Mucosa of stomach (tissue), 1 donor: ENCODE results near the gene TAP2.
A peak's percentile ranks its signal among the peaks of the same experiment; 100 is the strongest.

ENCODE experiments used
- H3K27me3 ChIP-seq: one replicate; pipeline ENCODE4 v1.7.0; 2013; ENCODE audit warnings: mild to moderate bottlenecking, low read length; ENCODE audit not compliant: control insufficient read depth, insufficient read depth
- H3K36me3 ChIP-seq: one replicate; pipeline ENCODE4 v1.7.0; 2013; ENCODE audit warnings: low read length; ENCODE audit not compliant: control insufficient read depth, insufficient read depth
- H3K4me1 ChIP-seq: one replicate; pipeline ENCODE4 v1.7.0; 2013; ENCODE audit warnings: mild to moderate bottlenecking, low read length; ENCODE audit not compliant: control insufficient read depth, insufficient read depth
- H3K4me3 ChIP-seq: one replicate; pipeline ENCODE4 v1.7.0; 2013; ENCODE audit warnings: low read length
- H3K9ac ChIP-seq: one replicate; pipeline ENCODE4 v1.7.0; 2013; ENCODE audit warnings: mild to moderate bottlenecking, low read length, moderate library complexity
- H3K9me3 ChIP-seq: one replicate; pipeline ENCODE4 v1.7.0; 2013; ENCODE audit warnings: mild to moderate bottlenecking, low read length, moderate library complexity; ENCODE audit not compliant: control insufficient read depth
- donor health status: Pancreatic carcinoma.

The TAP2 gene

DNA sequence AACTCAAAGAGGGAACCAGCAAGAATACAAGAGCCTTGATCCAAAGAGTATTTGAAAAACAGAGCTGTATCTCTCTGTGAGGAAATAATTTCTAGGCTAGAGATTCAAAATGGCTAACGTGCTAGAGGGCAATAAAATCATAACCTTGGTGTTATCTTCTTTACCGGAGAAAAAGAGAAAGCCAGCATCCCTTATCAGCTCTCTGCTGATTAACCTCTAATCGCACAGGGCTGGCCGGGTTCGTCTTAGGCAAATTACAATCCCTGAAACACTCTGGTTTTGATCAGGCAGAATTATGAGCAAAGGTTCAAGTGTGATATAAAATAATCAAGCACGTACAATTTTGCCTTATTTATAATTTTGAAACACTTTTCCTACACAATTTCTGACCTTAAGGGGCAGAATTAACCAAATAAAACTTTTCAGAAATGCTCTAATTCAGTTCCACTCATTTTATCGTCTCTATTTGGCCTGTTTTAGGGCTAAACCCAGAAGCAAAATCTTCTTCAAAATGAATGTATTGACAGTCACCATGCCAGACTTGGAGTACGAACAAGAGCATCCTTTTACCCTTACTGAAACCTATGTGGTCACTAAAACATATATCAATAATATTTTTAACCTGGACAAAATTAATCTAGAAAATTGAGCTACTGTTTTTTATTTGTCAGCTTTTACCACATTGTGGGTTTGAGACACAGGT is 29.2 kb upstream of the TAP2 start:
- no peak overlapping the region for H3K9ac ChIP-seq
- H3K9me3 ChIP-seq = no peaks in the 10 kb centered on the region
- H3K4me1 ChIP-seq = no peaks in the 10 kb centered on the region
- H3K36me3 ChIP-seq = no peaks in the 10 kb centered on the region
- no peak overlapping the region for H3K4me3 ChIP-seq
- H3K27me3 ChIP-seq = no peaks in the 10 kb centered on the region

DNA sequence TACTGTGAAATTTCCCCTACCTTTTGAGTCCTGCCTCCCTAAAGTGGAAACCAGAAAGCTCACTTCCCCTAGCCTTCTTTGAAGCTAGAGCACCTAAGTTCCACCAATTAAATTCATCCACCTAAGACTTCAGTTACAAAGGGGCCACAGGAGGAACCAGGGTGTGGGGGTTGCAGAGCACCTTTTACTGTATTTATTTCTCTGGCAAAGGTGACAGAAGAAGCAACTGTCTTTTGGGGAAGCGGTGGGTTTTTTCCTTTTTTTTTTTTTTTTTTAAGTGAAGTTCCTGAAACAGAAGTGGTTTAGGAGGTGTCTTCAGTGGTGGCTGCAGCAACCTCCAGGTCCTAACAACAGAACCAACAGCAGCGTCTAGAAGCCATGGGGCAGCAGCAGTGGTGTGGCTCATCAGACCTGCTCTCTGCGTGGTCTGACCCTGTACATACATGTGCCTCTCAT is 28.5 kb upstream of the TAP2 start:
- H3K9me3 ChIP-seq = no peaks in the 10 kb centered on the region
- H3K4me1 ChIP-seq = no peaks in the 10 kb centered on the region
- no peak overlapping the region for H3K9ac ChIP-seq
- no peak overlapping the region for H3K4me3 ChIP-seq
- no peaks in the 10 kb centered on the region for H3K27me3 ChIP-seq
- H3K36me3 ChIP-seq = no peaks in the 10 kb centered on the region

DNA sequence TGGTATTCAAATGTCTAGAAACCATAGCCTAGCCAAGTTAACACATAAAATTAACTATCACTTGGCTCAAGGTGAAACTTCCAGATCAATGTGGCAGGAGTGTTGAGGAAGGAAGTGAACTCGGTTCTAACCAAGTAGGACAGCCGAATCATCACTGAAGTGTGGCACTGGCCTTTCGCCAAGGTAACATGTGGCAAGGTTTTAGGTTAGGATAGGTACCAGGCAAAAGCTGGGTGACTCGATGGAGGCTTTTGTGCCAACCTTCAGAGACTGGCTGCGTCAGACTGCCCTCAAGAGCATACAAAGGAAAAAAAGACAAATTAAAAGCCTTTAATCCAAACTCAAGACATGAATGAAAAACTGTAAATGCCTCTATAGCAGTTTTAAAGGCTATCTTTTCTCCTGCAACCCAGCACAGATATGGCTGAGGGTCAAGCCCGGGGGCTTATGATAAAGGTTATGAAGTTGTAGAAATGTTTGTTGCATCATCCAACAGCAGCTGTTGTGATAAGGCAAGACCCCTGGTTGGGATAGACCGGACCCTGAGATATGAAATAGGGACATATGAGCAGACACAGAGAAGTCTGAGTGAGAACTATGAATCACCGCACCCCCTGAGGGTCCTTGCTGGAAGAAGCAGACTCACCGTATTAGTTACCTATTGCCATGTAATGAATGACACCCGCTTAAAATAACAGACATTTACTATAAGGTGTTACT is 27.3 kb upstream of the TAP2 start:
- Histone ChIP-seq H3K36me3 (no peaks in the 10 kb centered on the region), H3K4me1 (no peaks in the 10 kb centered on the region), H3K4me3 (no peak overlapping the region), H3K9me3 (no peaks in the 10 kb centered on the region), H3K9ac (no peak overlapping the region), H3K27me3 (no peaks in the 10 kb centered on the region)

DNA sequence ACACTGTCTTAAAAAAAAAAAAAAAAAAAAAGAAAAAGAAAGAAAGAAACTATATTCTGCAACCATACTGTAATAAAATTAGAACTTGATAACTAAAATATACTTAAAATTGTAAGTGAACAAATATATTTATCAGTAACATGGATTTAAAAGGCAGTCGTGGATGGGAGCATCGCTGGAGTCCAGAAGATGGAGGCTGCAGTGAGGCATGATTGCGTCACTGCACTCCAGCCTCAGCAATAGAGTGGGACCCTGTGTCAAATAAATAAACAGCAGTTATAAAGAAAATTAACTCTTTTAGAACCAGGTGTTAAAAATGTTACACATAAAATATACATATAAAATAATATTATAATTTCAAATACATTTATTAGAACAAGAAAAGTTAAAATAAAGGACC is 24.2 kb upstream of the TAP2 start:
- no peaks in the 10 kb centered on the region for H3K9me3 ChIP-seq
- H3K9ac ChIP-seq = no peak overlapping the region
- no peaks in the 10 kb centered on the region for H3K36me3 ChIP-seq
- no peak overlapping the region for H3K4me3 ChIP-seq
- no peaks in the 10 kb centered on the region for H3K4me1 ChIP-seq
- H3K27me3 ChIP-seq = no peaks in the 10 kb centered on the region

DNA sequence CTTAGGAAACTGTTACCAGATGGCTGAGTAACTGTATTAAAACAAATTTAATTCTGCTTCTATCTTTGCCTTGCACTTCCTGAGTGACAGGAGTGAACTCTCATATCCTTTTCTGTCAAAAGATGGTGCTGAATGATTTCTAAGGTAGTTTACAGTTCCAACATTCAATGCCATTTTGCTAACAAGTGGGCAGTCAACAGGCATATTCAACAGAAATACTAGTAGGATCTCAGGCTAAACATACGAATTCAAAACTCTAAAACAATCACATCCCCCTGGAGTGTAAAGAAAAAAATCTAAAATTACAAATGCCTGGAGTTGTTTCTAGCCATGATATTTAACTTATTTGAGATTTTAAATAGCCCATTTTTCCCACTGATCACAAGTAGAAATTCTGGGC is 22.1 kb upstream of the TAP2 start:
- no peaks in the 10 kb centered on the region for H3K4me1 ChIP-seq
- no peaks in the 10 kb centered on the region for H3K36me3 ChIP-seq
- no peaks in the 10 kb centered on the region for H3K27me3 ChIP-seq
- no peak overlapping the region for H3K9ac ChIP-seq
- no peaks in the 10 kb centered on the region for H3K9me3 ChIP-seq
- H3K4me3 ChIP-seq = no peak overlapping the region

DNA sequence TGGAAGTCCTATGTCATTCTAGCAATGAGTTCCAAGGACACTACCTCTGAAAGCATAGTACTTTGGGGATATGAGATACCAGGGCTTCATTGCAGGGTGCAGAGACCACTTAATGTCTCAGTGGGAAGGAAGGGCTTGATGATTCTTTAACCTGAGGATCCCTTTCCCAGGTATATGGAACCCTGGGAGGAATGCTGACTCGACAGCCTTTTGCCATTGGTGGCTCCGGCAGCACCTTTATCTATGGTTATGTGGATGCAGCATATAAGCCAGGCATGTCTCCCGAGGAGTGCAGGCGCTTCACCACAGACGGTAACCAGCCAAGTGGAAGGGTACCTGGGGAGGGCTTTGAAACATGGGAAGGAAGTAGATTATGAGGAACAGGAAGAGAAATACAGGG is 19.7 kb upstream of the TAP2 start:
- Histone ChIP-seq H3K36me3 (no peaks in the 10 kb centered on the region), H3K4me1 (peaks cover 9% of the 10 kb centered on the region), H3K4me3 (no peak overlapping the region), H3K9ac (no peak overlapping the region), H3K9me3 (no peaks in the 10 kb centered on the region), H3K27me3 (no peaks in the 10 kb centered on the region)

DNA sequence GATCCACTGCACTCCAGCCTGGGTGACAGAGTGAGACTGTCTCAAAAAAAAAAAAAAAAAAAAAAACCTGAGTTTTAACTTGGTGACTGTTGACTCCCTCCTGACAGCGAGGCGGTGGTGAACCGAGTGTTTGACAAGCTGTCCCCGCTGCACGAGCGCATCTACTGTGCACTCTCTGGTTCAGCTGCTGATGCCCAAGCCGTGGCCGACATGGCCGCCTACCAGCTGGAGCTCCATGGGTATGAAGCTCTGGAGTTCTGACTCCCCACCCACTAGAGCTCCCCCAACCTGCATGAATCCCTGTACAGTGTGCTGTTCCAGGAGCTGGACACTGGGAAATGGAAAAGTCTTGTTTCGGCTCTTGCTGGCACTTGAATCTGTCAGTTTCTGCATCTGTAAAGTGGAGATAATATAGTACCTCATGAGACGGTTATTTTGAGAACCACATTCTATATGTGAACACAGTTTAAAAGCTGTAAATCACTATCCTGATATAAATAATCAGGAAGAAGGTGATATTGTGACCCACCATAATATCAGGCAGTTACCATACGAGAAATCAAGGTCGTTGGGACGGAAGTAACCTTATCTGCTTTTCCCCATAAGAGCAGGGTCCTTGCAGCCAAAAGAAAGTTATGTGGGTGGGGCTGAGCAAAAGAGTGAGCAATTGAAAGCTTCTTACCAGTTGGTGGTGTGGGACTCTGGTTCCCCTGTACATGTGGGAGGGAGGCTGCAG is 18.8 kb upstream of the TAP2 start:
- no peak overlapping the region for H3K4me3 ChIP-seq
- H3K9me3 ChIP-seq = no peaks in the 10 kb centered on the region
- no peaks in the 10 kb centered on the region for H3K36me3 ChIP-seq
- H3K27me3 ChIP-seq = no peaks in the 10 kb centered on the region
- no peak overlapping the region for H3K9ac ChIP-seq
- peaks cover 12% of the 10 kb centered on the region for H3K4me1 ChIP-seq

DNA sequence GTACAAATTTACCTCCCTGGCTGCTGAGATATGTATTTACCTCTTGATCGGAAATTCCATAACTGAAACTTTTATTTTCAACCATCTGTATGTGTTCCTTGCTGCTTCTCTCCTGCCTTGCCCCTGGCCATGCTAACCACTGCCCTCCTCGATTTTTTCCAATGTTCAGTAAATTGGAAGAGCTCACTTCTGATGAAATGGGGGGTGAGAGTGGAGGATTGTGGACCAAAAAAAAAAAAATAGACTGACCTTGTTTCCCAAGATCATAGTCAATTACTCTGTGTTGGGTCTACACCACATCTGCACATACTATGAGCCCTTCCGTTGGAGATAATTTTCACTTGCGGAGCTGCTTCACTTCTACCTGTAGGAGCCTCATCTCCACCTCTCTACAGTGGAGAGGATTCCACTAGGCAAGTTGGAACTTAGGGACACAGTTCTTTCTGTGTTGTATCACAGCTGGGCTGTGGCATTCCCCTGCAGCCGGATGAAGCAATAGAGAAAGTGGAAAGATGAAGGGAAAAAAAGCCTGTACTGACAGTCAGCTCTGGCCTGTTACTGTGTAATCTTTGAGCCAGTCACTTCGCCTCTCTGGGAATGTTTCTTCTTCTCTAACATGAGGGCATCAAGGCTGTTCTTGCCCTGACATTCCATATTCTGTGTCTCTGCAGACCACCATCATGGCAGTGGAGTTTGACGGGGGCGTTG is 17.1 kb upstream of the TAP2 start:
- Histone ChIP-seq H3K27me3 (no peaks in the 10 kb centered on the region), H3K4me1 (peaks cover 22% of the 10 kb centered on the region), H3K36me3 (peaks cover 8% of the 10 kb centered on the region), H3K4me3 (no peak overlapping the region), H3K9ac (no peak overlapping the region), H3K9me3 (no peaks in the 10 kb centered on the region)

DNA sequence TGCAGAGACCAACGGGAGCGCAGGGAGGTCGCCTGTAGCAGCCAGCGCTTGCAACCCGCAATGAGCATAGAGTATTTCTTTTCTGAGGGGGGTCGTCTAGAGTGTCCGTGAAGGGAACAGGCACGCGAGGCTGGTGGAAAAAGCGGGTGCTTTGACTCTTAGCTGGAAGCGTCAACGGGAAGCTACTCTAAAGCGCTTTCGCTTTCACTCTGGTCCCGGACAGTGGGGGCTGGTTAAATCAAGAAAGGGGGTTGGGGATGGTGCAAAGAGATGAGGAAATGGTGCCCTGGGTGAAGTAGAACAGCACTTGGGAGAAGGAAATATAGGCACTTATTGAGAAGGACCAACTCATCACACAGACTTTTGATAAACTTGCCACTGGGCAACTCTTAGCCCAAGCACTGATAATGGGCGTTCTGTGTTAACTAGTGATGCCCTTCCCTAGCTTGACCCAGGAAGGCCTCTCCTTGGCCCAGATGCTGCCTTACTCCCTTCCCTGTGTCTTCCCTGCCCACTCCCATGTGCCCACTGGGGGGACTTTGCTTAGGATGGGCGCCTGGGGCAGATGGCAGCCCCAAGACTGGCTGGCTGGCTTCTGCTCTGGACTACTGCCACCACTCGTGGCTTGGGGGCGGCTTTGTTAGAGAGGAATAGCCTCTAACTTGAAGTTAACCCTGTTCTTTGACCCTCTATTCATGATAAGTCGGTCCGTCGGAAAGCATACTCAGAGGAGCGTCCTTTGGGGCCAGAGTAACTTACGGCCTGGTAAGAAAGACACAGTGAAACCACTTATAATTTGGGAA is 16.0 kb upstream of the TAP2 start:
- no peaks in the 10 kb centered on the region for H3K9me3 ChIP-seq
- H3K4me1 ChIP-seq = peaks cover 22% of the 10 kb centered on the region
- peak overlapping the region; percentile 92 for H3K4me3 ChIP-seq
- H3K9ac ChIP-seq = peak overlapping the region; percentile 94
- H3K27me3 ChIP-seq = no peaks in the 10 kb centered on the region
- H3K36me3 ChIP-seq = peaks cover 15% of the 10 kb centered on the region

DNA sequence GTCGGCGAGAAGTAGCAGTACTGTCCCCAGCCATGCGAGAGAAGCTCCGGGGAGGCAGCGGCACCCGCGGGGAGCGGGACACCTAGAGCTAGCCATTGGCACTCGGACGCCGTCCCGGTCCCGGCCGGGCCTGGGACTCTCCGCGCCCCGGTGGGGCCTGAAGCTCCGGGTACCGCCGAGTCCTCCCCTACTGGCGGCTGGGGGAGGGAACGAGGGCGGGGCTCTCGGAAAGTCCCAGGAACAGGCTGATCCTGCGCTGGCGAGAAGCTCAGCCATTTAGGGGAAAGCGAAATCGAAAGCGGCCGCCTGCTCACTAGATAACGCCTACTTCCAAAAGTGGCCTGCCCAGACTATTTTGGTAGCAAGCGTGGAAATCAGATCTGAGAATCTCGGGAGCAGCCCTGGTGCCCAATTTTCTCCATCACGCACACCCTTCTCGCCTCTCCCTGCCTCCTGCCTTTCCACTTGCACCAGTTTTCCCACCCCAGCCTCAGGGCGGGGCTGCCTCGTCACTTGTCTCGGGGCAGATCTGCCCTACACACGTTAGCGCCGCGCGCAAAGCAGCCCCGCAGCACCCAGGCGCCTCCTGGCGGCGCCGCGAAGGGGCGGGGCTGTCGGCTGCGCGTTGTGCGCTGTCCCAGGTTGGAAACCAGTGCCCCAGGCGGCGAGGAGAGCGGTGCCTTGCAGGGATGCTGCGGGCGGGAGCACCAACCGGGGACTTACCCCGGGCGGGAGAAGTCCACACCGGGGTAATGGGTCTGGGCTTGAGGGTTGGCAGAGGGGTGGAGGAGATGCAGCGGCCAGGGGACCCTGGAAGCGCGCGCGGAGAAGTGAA is 15.2 kb upstream of the TAP2 start, which contains the start of the genes PSMB9 and TAP1:
Gene PSMB9, plus strand, starts transcription at position 652 of the 835 bp plus-strand sequence. Its CDS starts 38 bp downstream, at position 690.
Gene TAP1, minus strand, starts transcription at position 164 of the 835 bp plus-strand sequence. Its CDS starts 68 bp downstream, at position 96.
- H3K36me3 ChIP-seq = peaks cover 18% of the 10 kb centered on the region
- peaks cover 22% of the 10 kb centered on the region for H3K4me1 ChIP-seq
- H3K4me3 ChIP-seq = peak within 1 kb of the TSS; percentile 92
- no peaks in the 10 kb centered on the region for H3K27me3 ChIP-seq
- no peaks in the 10 kb centered on the region for H3K9me3 ChIP-seq
- H3K9ac ChIP-seq = peak within 1 kb of the TSS; percentile 94
